Peyer's patch (tissue), 4 donors: ENCODE results near the gene TMEM132D. TPM values are rescaled to one million over a fixed set of nuclear protein-coding genes. Genes with fewer than 3 reads are reported as not detected.

Source experiments
- DNase-seq, 3 donors: peaks; one replicate each; pipeline ENCODE4 v3.0.0-alpha.2; 2017 to 2019
- H3K27ac ChIP-seq, 4 donors: fragments of 200-600 bp; sonication (generic); one replicate each; pipeline ENCODE4 v1.5.1; 2016 to 2019
- H3K27me3 ChIP-seq, 2 donors: fragments of 200-600 bp; sonication (generic); one replicate each; pipeline ENCODE4 v1.5.1; 2019
- H3K36me3 ChIP-seq, 3 donors: fragments of 200-600 bp; sonication (generic); one replicate each; pipeline ENCODE4 v1.5.1; 2016 to 2019
- H3K4me1 ChIP-seq, 4 donors: fragments of 200-600 bp; sonication (generic); one replicate each; pipeline ENCODE4 v1.5.1; 2016 to 2019
- H3K4me3 ChIP-seq, 4 donors: fragments of 200-600 bp; sonication (generic); 1 replicate in 3 of 4; 2 replicates in 1 of 4; pipeline ENCODE4 v1.5.1; 2016 to 2019; ENCODE audit warnings: mild to moderate bottlenecking in 1 of 4
- H3K9me3 ChIP-seq, 4 donors: fragments of 200-600 bp; sonication (generic); one replicate each; pipeline ENCODE4 v1.5.1; 2016 to 2019; ENCODE audit warnings: mild to moderate bottlenecking in 1 of 4
- POLR2A ChIP-seq, 2 donors: fragments of 450-650 bp; IDR thresholded peaks; one replicate each; pipeline ENCODE4 v1.5.1; 2017; ENCODE audit warnings: antibody characterized with exemption in 2 of 2, mild to moderate bottlenecking in 2 of 2, moderate library complexity in 2 of 2
- total RNA-seq, 4 donors: library from RNA; depleted of rRNA; stranded (reverse); fragments of >200 nt; gene quantifications; one replicate each; pipeline ENCODE4 v1.1.0, GENCODE V29; 2016
- TF ChIP-seq, protein P1 (sequence below), 6 experiments: fragments of 450-650 bp in 4 of 6; fragments of 200-600 bp in 2 of 6; sonication (generic) in 1 of 6; IDR thresholded peaks; one replicate each; pipeline ENCODE4 v1.5.1; 2017 to 2019; ENCODE audit warnings: antibody characterized with exemption in 6 of 6, mild to moderate bottlenecking in 3 of 6, moderate library complexity in 1 of 6

Gene TMEM132D
- total RNA-seq, 4 donors from 2014 or later = 0.27 to 1.7 (median 0.41) TPM

DNA sequence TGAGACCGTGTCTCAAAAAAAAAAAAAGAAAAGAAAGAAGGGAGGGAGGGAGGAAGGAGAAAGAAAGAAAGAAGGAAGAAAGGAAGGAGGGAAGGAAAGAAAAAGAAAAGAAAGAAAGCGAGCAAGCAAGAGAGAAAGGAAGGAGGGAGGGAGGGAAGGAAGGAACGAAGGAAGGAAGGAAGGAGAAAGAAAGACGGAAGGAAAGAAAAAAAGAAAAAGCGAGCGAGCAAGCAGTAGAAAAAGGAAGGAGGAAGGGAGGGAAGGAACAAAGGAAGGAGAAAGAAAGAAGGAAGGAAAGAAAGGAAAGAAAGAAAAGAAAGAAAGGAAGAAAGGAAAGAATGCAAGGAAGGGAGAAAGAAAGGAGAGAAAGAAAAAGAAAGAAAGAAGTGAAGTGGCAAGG lies 546.6 kb downstream of the TMEM132D start:
- TF ChIP-seq, protein P1, sequence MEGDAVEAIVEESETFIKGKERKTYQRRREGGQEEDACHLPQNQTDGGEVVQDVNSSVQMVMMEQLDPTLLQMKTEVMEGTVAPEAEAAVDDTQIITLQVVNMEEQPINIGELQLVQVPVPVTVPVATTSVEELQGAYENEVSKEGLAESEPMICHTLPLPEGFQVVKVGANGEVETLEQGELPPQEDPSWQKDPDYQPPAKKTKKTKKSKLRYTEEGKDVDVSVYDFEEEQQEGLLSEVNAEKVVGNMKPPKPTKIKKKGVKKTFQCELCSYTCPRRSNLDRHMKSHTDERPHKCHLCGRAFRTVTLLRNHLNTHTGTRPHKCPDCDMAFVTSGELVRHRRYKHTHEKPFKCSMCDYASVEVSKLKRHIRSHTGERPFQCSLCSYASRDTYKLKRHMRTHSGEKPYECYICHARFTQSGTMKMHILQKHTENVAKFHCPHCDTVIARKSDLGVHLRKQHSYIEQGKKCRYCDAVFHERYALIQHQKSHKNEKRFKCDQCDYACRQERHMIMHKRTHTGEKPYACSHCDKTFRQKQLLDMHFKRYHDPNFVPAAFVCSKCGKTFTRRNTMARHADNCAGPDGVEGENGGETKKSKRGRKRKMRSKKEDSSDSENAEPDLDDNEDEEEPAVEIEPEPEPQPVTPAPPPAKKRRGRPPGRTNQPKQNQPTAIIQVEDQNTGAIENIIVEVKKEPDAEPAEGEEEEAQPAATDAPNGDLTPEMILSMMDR (IDR thresholded peaks at IDR 0.05) = no peak
- TF ChIP-seq POLR2A (IDR thresholded peaks at IDR 0.05) = no peak
- Histone ChIP-seq H3K4me1 (no peaks in the 10 kb centered on the region), H3K27ac (no peak overlapping the region), H3K36me3 (no peaks in the 10 kb centered on the region), H3K9me3 (no peaks in the 10 kb centered on the region), H3K4me3 (no peak overlapping the region), H3K27me3 (no peaks in the 10 kb centered on the region)
- no peak for DNase-seq

DNA sequence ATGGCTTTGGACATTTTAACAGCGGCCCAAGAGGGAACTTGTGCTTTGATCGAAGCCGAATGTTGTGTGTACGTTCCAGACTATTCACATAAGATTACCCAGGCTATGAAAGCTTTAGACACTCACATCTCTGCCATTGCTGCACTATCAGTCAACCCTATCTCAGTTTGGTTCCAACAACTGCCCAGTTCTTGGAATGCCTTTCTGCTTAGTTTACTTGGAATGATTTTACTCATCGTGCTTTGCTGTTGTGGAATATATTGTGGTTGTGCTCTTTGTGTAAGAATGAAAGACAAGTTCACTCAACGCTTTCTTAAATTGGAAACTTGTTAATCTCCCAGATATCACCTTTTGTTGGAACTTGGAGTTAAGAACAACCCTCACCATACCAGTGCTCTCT lies 552.3 kb downstream of the TMEM132D start:
- no peak overlapping the region for H3K4me3 ChIP-seq
- no peak for DNase-seq

DNA sequence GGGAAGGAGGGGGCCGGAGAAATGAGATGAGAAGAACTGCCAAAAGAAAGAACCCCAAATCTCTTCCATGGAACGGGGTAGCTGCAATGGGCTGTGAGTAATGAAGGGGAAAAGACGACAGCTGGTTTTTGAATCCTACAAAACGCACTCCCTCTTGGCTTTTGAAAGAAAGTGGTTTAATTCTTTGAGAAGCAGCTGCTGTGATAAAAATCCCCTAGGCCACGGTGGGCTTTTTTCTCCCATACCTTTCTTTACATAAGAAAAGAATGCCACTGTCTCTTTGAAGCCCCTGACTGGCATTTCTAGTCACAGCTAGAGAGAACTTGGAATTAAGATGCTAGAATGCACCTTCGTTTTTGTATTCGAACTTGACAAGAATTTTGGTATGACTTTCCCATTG lies 564.5 kb downstream of the TMEM132D start:
- DNase-seq = no peak
- Histone ChIP-seq H3K4me3 (no peak overlapping the region), H3K27ac (no peak overlapping the region), H3K4me1 (no peaks in the 10 kb centered on the region), H3K27me3 (no peaks in the 10 kb centered on the region), H3K36me3 (no peaks in the 10 kb centered on the region), H3K9me3 (no peaks in the 10 kb centered on the region)
- TF ChIP-seq, protein P1 (IDR thresholded peaks at IDR 0.05) = no peak
- no peak for TF ChIP-seq POLR2A (IDR thresholded peaks at IDR 0.05)

More for the DNA sequence above, 552.3 kb downstream of the TMEM132D start:
- no peak overlapping the region for H3K27ac ChIP-seq
- no peak for TF ChIP-seq POLR2A (IDR thresholded peaks at IDR 0.05)
- TF ChIP-seq, protein P1 (IDR thresholded peaks at IDR 0.05) = no peak
- no peaks in the 10 kb centered on the region for H3K9me3 ChIP-seq
- no peaks in the 10 kb centered on the region for H3K27me3 ChIP-seq
- H3K36me3 ChIP-seq = no peaks in the 10 kb centered on the region
- no peaks in the 10 kb centered on the region for H3K4me1 ChIP-seq

DNA sequence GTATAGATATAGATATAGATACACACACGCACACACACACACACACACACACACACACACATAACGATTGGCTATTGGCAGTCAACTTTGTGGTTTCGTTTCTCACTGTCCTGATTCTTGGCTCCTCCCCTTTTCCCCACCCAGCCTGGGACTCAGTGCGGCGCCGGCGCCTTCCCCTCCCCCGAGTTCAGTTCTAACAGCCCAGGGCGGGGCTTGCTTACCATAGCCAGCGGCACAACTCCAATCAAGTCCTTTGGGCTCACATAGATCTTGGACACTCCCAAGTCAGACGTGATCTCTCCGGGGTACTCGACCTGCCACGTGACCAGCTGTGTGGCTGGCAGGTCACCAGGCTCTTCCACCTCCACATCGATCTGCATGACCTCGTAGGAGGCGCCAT lies 566.4 kb downstream of the TMEM132D start:
- Histone ChIP-seq H3K27me3 (no peaks in the 10 kb centered on the region), H3K27ac (no peak overlapping the region), H3K4me1 (no peaks in the 10 kb centered on the region), H3K9me3 (peaks cover 0 to 3% (median 0%) of the 10 kb centered on the region in 4 donors), H3K36me3 (no peaks in the 10 kb centered on the region), H3K4me3 (no peak overlapping the region)
- no peak for DNase-seq
- TF ChIP-seq POLR2A (IDR thresholded peaks at IDR 0.05) = no peak
- TF ChIP-seq, protein P1 (IDR thresholded peaks at IDR 0.05) = no peak

DNA sequence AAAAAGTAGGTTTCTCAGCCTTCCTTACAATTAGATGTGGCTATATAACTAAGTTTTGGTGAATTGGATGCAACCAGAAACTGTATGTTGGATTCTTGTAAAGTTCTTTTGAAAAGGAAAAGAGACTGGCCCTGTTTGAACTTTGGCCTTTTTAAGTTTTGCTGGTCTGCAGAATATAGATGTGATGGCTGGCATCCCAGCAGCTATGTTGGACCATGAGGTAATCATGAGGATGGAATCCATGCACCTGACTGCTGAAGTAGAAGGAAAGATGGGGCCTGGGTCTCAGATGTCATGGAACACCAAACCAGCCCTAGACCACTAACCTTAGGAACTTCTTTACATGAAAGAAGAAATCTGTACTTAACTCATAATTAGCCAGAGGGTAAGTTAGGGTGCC lies 568.1 kb downstream of the TMEM132D start:
- H3K4me3 ChIP-seq = no peak overlapping the region
- H3K36me3 ChIP-seq = no peaks in the 10 kb centered on the region
- no peak for DNase-seq
- H3K27me3 ChIP-seq = no peaks in the 10 kb centered on the region
- H3K27ac ChIP-seq = no peak overlapping the region
- peaks cover 0 to 3% (median 0%) of the 10 kb centered on the region in 4 donors for H3K9me3 ChIP-seq
- no peaks in the 10 kb centered on the region for H3K4me1 ChIP-seq
- TF ChIP-seq POLR2A (IDR thresholded peaks at IDR 0.05) = no peak
- TF ChIP-seq, protein P1 (IDR thresholded peaks at IDR 0.05) = no peak

DNA sequence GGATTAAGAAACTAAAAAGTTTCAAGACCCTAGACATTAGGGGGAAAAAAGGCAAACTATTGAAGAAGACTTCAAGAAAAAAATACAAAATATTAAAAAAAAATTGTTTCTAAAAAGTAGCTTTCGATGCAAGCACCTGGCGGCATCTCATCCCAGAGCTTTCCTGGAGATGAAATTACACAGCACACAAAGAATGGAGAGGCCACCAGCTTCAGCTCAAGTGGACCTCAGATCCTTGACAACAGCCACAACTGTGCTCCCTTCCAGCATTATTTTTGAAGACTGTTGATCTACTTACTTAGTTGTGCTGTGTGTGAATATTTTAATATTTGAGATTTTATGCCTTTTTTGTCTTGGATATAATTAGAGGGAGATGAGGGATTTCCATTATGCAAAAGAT lies 571.5 kb downstream of the TMEM132D start:
- no peak overlapping the region for H3K27ac ChIP-seq
- TF ChIP-seq POLR2A (IDR thresholded peaks at IDR 0.05) = no peak
- TF ChIP-seq, protein P1 (IDR thresholded peaks at IDR 0.05) = no peak
- no peaks in the 10 kb centered on the region for H3K4me1 ChIP-seq
- H3K36me3 ChIP-seq = no peaks in the 10 kb centered on the region
- H3K4me3 ChIP-seq = no peak overlapping the region
- H3K27me3 ChIP-seq = no peaks in the 10 kb centered on the region
- peaks cover 0 to 3% (median 0%) of the 10 kb centered on the region in 4 donors for H3K9me3 ChIP-seq
- DNase-seq = no peak
